NCI-H524 treated with DMSO at 0.1 percent for 48 hours (cell line): ENCODE measurements around the gene CXCL17.

ENCODE experiments used
- DNase-seq: peaks from one replicate; lab custom pipeline; 2025; lab: John Stamatoyannopoulos, UW

CXCL17 gene

GRCh38 chr19:42423462-42424344 lies 19.0 kb downstream of the CXCL17 start:
- DNase-seq: peak; percentile 74

DNA sequence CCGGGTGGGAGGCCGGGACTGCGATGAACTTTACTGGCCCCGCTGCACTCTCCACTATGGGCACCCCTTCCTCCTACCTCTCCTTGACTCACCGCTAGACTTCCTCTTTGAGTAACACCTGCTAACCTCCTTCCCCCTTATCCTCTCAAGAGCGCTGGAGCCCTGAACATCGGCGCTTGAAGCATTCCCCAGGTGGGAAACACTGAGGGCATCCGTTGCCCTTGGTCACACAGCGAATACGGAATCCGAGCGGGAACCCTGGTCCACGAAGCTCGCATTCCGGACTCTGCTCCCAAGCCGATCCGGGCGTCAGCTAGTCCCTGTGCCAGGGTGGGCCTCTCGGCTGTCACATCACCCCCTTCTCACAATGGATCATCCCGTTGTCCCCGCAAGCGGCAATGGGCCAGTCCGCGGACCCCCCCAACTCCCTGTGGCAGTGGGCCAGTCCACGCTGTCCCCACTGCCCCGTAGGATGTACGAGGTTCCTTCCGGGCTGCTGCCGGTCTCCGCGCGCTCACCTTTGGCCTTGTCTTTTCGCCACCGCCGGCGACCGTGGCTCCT lies 19.8 kb downstream of the CXCL17 start:
- DNase-seq: no peak

- DNase-seq: no peak
Observed at GRCh38 chr19:42422092-42422900, 20.4 kb downstream of the CXCL17 start.

GRCh38 chr19:42421591-42422031 lies 21.1 kb downstream of the CXCL17 start:
- no peak for DNase-seq

- DNase-seq: no peak
Observed at GRCh38 chr19:42421101-42421500, 21.6 kb downstream of the CXCL17 start.

DNA sequence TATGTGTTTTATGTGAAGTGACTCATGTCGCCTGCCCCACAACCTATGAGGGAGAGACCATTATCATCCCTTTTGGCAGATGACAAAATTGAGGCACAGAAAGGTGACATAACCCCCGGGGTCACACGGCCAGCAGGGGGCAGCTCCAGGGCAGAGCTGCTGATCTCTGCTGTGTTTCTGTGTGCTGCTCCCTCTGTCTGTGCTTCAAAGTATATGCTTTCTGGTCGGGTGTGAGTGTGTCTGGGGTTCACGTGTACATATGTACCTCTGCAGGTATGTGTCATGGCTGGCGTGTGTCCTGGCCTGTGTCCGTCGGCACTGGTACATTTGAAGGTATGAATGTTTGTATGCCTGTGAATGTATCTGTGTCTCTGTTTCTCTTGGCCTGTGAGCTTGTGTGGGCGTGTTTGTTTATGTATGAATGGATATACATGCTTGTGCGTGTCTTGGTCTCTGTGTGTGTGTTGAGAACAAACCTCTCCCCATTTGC lies 22.6 kb downstream of the CXCL17 start:
- DNase-seq: peak; percentile 35

- DNase-seq: no peak
Observed at GRCh38 chr19:42419309-42419708, 23.4 kb downstream of the CXCL17 start.

DNA sequence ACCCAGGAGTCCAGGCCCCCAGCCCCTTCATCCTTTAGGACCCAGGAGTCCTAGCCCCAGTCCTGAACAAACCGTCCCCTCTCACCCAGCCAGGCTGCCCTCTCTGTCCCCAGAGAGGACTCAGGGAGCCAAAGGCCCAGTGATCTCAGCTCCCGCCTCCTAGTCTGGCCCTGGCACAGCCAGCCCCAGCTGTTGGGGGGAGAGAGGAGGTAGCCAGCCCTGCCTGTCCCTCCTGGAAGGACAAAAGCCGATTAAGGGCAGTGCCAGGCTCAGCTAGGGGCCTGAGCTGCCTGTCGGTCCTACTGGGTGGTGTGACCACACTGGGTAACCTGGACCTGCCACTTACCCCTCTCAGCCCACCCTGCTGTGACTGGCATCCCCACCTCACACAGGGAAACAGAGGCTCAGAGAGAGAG lies 30.1 kb downstream of the CXCL17 start:
- no peak for DNase-seq

DNA sequence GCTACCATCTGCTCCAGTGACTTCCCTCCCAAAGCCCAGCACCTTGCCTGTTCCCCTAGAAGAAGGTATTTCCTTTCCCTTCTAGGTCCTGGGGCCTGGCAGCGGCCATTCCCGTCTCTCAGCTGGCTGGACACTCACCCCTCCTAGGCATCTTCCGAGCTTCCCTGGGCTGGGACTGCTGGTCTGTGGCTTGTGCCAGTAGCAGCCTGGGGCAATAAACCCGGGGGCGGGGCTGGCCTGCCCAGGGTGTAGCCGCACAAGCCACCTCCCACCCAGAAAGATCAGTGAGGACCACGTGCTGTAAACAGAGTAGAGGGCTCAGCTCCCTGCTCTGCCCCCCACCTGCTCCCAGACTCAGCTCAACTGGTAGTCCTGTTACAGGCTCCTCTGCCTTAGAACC lies 30.5 kb downstream of the CXCL17 start:
- DNase-seq: no peak

DNA sequence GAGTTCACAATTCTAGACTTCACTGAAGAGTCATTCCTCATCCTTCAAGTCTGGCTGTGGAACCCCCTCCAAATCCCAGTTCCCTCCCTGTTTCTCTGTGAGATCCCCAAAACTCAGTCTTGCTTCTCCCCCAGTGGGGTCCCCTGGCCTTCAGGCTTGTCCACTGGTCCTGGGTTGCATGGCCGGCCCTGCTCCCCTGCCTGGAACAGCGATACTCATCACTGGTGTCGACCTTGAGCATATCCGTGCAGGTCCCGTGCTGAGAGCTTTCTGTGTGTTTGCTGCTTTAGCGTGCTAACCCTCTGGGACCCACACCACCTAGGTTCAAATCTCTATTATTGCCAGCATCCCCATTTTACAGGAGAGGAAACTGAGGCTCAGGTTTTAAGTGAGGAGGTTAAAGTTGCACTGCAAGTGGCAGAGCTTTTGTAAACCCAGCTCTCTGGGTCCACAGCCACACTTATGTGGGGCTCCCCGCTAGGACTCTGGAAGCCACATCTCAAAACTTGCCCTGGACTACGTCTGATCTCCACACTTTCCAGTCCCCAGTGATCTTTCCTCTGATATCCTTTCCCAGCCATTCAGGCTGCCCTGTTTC lies 31.1 kb downstream of the CXCL17 start:
- no peak for DNase-seq

DNA sequence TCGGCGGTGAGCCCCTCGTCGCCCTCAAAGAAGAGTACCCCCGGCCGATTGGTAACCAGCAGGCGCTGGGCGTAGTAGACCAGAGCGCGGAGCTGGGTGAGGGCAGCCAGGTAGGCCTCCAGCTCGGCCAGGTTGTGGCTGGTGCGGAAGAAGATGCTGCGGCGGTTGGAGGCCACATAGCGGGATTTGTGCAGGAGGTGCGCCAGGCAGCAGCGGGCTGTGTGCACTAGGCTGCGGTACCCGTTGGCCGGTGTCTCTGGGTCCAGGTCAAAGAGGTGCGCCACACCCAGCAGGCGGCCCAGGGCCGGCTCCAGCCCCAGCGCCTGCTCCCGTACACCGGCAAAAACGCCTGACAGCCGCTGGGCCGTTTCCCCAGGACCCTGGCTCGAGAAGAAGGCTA lies 32.4 kb downstream of the CXCL17 start:
- no peak for DNase-seq

- no peak for DNase-seq
Observed at GRCh38 chr19:42409477-42409876, 33.3 kb downstream of the CXCL17 start.

DNA sequence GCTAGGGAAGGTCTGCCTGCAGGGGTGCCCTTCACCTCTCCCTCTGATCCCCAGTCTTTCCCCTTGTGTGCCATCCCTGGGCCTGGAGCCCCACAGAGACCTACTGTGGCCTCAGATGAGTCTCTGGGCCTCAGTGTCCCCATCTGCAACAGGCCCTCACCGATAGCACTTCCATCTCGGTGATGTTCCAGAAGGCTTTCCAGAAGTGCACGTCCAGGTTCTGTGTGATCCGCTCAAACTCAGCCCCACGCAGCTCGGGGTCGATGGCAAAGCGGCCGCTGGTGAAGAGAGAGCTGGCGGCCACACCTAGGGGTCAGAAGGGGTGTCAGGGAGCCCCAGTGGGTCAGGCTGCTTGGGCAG lies 35.0 kb downstream of the CXCL17 start:
- DNase-seq: no peak

DNA sequence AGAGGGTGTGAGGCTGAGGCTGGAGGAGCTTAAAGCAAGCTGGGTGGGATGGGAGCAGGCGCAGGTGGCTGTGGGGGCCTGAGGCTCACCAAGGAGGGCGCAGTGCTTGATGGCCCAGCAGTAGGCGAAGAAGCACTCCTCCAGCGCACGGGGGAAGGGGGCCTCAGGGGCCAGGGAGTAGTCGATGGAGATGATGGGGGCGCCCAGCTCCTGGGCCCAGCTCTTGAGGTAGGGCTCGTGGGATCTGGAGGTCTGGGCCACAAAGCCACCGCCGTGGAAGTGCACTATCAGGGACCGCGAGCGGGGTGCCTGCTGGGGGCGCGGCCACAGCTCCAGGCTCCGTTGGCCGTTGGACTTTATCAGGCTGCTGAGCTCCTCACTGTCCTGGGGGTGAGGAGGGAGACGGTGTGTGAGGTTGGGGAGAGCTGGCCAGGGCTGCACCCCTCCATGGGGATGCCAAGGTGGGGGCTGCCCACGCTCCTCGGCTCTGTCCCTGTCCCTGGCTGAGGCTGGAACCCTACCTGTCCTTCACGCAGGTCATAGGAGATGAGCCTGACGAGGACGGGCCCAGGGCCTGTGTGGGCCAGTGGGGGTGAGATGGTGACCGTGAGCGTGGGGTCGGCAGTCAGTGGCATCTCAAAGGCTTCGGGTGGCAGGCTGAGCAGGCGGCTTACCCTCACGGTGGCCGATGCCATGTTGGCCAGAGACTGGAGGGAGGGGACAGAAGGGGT lies 35.5 kb downstream of the CXCL17 start:
- no peak for DNase-seq

DNA sequence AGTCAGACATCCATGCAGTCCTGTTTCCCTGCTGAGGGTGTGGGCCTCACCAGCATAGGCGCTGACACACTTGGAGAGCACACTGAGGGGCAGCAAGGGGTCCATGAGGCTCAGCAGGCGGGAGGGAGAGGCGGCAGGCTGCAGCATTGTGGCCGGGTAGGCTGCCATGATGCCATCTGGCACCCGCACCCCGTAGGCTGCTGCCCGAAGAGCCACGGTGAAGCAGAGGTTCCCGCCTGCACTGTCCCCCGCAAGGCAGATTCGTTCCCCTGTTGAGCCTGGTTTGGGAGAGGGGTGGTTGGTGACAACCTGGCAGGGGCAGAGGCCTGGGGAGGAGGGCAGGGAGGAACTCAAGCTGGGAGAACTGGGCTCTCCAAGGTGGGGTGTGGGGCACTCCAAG lies 36.6 kb downstream of the CXCL17 start:
- no peak for DNase-seq

GRCh38 chr19:42403586-42403985 lies 39.2 kb downstream of the CXCL17 start:
- DNase-seq: peak; percentile 28

- DNase-seq: no peak
Observed at GRCh38 chr19:42402376-42403116, 40.2 kb downstream of the CXCL17 start.

- peak; percentile 37 for DNase-seq
Observed at GRCh38 chr19:42401365-42402303, 41.1 kb downstream of the CXCL17 start.

DNA sequence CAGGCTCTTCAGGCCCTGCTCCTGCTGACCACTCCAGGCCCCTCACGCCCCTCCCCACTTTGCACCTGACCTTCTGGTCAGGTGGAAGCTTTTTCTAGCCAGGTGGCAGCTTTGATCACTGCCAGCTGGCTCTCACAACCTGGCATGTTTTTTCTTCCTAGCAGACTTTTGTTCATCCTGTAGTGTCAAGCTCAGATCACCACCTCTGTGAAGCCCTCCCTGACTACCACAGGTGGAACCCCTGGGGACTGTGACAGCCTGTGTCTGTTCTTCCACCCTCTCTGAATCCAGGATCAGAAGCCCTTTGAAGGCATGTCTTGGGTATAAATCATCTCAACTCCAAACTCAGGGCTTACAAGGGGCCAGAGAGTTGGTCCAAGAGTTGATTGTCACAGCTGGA lies 42.3 kb downstream of the CXCL17 start:
- DNase-seq: no peak
